Glutamatergic neuron (in vitro differentiated cells): ENCODE measurements around the gene CRACR2A. TPM values are rescaled to one million over a fixed set of nuclear protein-coding genes. Genes with fewer than 3 reads are reported as not detected.

ENCODE experiments used
- DNase-seq: peaks from one replicate; pipeline ENCODE4 v3.0.0; 2022
- H3K27ac Mint-ChIP-seq: one replicate; pipeline ENCODE4 v1.8.0; 2020; ENCODE audit warnings: mild to moderate bottlenecking, mixed read lengths, inconsistent platforms; ENCODE audit not compliant: unreplicated experiment
- H3K27me3 Mint-ChIP-seq: one replicate; pipeline ENCODE4 v1.8.0; 2020; ENCODE audit warnings: mild to moderate bottlenecking, moderate library complexity, mixed read lengths, inconsistent platforms; ENCODE audit not compliant: unreplicated experiment
- H3K36me3 Mint-ChIP-seq: one replicate; pipeline ENCODE4 v1.8.0; 2020; ENCODE audit warnings: mild to moderate bottlenecking, mixed read lengths, inconsistent platforms; ENCODE audit not compliant: unreplicated experiment
- H3K4me1 Mint-ChIP-seq: one replicate; pipeline ENCODE4 v1.8.0; 2020; ENCODE audit warnings: mild to moderate bottlenecking, low read depth, mixed read lengths, inconsistent platforms; ENCODE audit not compliant: unreplicated experiment
- H3K4me3 Mint-ChIP-seq: one replicate; pipeline ENCODE4 v1.8.0; 2020; ENCODE audit warnings: mild to moderate bottlenecking, mixed read lengths, inconsistent platforms; ENCODE audit not compliant: unreplicated experiment
- H3K9me3 Mint-ChIP-seq: one replicate; pipeline ENCODE4 v1.8.0; 2020; ENCODE audit warnings: mild to moderate bottlenecking, moderate library complexity, mixed read lengths, inconsistent platforms; ENCODE audit not compliant: unreplicated experiment
- CTCF ChIP-seq: fragments of 200-600 bp; sonication (generic); IDR thresholded peaks from one replicate; pipeline ENCODE4 v1.5.0; 2021; ENCODE audit not compliant: partially characterized antibody, unreplicated experiment
- total RNA-seq: library from RNA; stranded (reverse); fragmentation: NEBNext Ultra II Directional; extraction: Animal tissue kit (Norgen Biotek cat#: 25700); gene quantifications from one replicate; pipeline ENCODE4 v1.2.1, GENCODE V29; 2021; ENCODE audit not compliant: unreplicated experiment

Gene CRACR2A
- total RNA-seq, 1 donor from 2014 or later: 4.5 TPM

DNA sequence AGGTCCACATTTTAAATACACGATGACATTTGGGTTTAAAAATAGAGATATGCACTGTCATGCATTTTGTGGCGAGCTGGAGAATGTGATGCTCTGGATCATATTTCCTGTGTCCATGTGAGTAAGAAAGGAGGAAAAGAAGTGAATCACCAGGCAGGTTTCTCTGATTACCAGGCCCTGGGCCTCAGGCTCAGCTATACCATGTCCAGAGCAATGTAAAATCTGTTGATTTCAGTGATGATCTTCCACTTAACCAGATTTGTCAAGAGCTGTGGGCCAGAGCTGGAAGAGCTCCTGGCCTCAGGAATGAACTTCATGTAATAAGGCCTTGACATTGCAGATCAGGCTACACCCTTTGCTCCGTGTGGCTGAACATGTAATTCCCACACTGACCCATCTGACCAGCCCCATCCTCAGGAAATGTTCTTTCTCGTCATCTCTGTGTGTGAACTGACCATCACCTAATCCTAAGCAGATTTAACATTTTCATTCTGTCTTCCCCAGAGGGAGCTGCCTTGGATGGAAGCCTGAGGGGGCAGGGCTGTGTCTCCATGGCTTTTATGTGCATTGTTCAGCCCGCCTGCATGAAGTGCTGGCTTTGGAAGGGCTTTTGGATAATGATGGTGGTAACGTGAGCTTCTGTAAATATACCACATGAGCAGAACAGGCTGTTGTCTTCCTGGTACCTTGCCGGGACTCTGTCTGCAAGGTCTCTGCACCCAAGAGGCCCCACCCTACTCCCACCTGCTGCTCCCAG, 54.5 kb downstream of the CRACR2A start:
- Mint-ChIP-seq H3K27ac (no peak overlapping the region), H3K9me3 (peaks cover 7% of the 10 kb centered on the region), H3K36me3 (peaks cover 5% of the 10 kb centered on the region), H3K4me3 (peak overlapping the region; percentile 39), H3K27me3 (peaks cover 1% of the 10 kb centered on the region), H3K4me1 (peaks cover 12% of the 10 kb centered on the region)
- DNase-seq: no peak
- no peak for TF ChIP-seq CTCF

- no peak overlapping the region for H3K4me3 Mint-ChIP-seq
- H3K36me3 Mint-ChIP-seq: peaks cover 4% of the 10 kb centered on the region
- no peaks in the 10 kb centered on the region for H3K27me3 Mint-ChIP-seq
- peaks cover 12% of the 10 kb centered on the region for H3K4me1 Mint-ChIP-seq
- no peak for DNase-seq
- no peak overlapping the region for H3K27ac Mint-ChIP-seq
- TF ChIP-seq CTCF: no peak
- peaks cover 4% of the 10 kb centered on the region for H3K9me3 Mint-ChIP-seq
Measured at GRCh38 chr12:3697311-3697870, 55.5 kb downstream of the CRACR2A start.

DNA sequence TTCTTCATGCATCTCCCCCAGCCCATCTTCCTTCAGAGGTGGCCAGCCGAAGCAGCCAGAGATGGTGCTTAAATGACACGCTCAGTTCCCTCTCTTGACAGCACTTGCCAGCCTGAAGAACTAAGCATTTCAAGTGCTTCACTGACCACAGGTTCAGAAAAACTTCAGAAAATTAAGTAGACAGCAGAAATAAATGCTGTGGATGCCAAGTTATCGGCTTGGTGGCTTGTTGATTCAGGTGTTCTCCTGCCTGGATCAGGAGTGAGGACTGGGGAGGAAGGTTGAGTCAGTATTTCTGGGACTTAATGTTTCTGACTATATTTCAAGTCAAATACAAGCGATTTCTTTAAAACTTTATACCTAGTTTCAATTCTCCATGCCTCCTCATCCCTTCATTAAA, 58.2 kb downstream of the CRACR2A start:
- TF ChIP-seq CTCF: no peak
- H3K27me3 Mint-ChIP-seq: no peaks in the 10 kb centered on the region
- peaks cover 12% of the 10 kb centered on the region for H3K4me1 Mint-ChIP-seq
- H3K9me3 Mint-ChIP-seq: peaks cover 9% of the 10 kb centered on the region
- no peak overlapping the region for H3K4me3 Mint-ChIP-seq
- no peak for DNase-seq
- peaks cover 30% of the 10 kb centered on the region for H3K36me3 Mint-ChIP-seq
- no peak overlapping the region for H3K27ac Mint-ChIP-seq

- Mint-ChIP-seq H3K9me3 (peaks cover 15% of the 10 kb centered on the region), H3K4me1 (no peaks in the 10 kb centered on the region), H3K27me3 (no peaks in the 10 kb centered on the region), H3K36me3 (peaks cover 30% of the 10 kb centered on the region), H3K27ac (no peak overlapping the region), H3K4me3 (no peak overlapping the region)
- DNase-seq: no peak
- no peak for TF ChIP-seq CTCF
Measured at GRCh38 chr12:3692616-3693365, 60.1 kb downstream of the CRACR2A start.

DNA sequence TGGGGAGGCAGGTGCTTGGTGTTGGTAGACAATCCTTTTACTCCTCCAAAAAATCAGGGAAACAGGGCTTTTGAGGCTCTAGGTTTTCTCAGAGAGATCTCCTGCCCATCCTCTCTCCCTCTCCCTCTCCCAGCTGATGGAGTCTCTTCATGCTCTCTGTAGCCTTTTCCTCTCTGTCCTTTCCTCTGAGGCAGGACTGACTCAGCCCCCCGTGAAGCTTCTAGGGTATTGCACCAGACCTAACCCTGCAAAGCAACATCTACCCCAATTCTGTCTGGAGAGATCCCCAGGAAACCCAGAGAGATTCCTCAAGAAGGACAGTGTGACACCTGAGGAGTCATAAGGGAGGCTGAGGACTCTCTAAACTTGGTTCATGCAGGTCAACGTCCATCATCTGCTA, 66.4 kb downstream of the CRACR2A start:
- H3K27ac Mint-ChIP-seq: no peak overlapping the region
- peaks cover 13% of the 10 kb centered on the region for H3K4me1 Mint-ChIP-seq
- peaks cover 17% of the 10 kb centered on the region for H3K36me3 Mint-ChIP-seq
- H3K4me3 Mint-ChIP-seq: no peak overlapping the region
- no peak for TF ChIP-seq CTCF
- no peak for DNase-seq
- peaks cover 1% of the 10 kb centered on the region for H3K27me3 Mint-ChIP-seq
- H3K9me3 Mint-ChIP-seq: peaks cover 14% of the 10 kb centered on the region
